A549 (cell line): Measurements from ENCODE around the gene PKP2. TPM values are rescaled to one million over a fixed set of nuclear protein-coding genes. Genes with fewer than 3 reads are reported as not detected.

Experiments
- ATAC-seq, 2 experiments: fragments of 200-7000 bp in 1 of 2; fragments of >200 bp in 1 of 2; cut with Nextera tagmentation in 1 of 2; cut with Tn5 transposase in 1 of 2; 3 replicates each; pipeline versions ENCODE4 v1.8.0 to v1.9.1; 2018 to 2020; ENCODE audit warnings: mild to moderate bottlenecking in 1 of 2, moderate library complexity in 1 of 2
- CTCF ChIA-PET: fragments of 300-600 bp; sonication (Branson Sonifier 250); formaldehyde crosslinking; extraction: SDS; loops from one replicate; lab custom pipeline; 2021; ENCODE audit warnings: antibody characterized with exemption, inconsistent platforms; lab: Yijun Ruan, JAX
- POLR2A ChIA-PET: fragments of 350-600 bp; formaldehyde crosslinking; extraction: SDS; loops from one replicate; lab custom pipeline; 2021; ENCODE audit warnings: antibody characterized with exemption, inconsistent platforms; lab: Yijun Ruan, JAX
- DNase-seq, 2 experiments: peaks; one replicate each; pipeline versions ENCODE4 v3.0.0 to v3.0.0-alpha.2; 2011 to 2016; ENCODE audit warnings: low read depth in 1 of 2, low spot score in 1 of 2
- FAIRE-seq: peaks from 2 replicates; lab custom pipeline; 2011; peaks lifted over from hg19 to GRCh38; lab: Jason Lieb, UNC
- H3K27ac ChIP-seq, 2 experiments: fragments of >200 bp; sonication (Bioruptor Twin); formaldehyde crosslinking; 3 replicates each; pipeline ENCODE4 v1.5.1; 2016 to 2017
- H3K4me1 ChIP-seq: fragments of >200 bp; sonication (Bioruptor Twin); formaldehyde crosslinking; 3 replicates; pipeline ENCODE4 v1.6.1; 2016
- H3K4me2 ChIP-seq: fragments of >200 bp; sonication (Bioruptor Twin); formaldehyde crosslinking; 3 replicates; pipeline ENCODE4 v1.6.1; 2016
- H3K4me3 ChIP-seq: fragments of >200 bp; sonication (Bioruptor Twin); formaldehyde crosslinking; 3 replicates; pipeline ENCODE4 v1.5.1; 2016
- H3K9me3 ChIP-seq: fragments of >200 bp; sonication (Bioruptor Twin); formaldehyde crosslinking; 3 replicates; pipeline ENCODE4 v1.6.1; 2016
- CBX2 ChIP-seq: fragments of 200-600 bp; sonication (generic); IDR thresholded peaks from 2 replicates; pipeline ENCODE4 v1.6.1; 2016; ENCODE audit warnings: low read depth, mild to moderate bottlenecking, borderline replicate concordance
- EHMT2 ChIP-seq: fragments of 200-600 bp; sonication (generic); IDR thresholded peaks from 2 replicates; pipeline ENCODE4 v1.6.1; 2016; ENCODE audit warnings: antibody characterized with exemption, low read depth, mild to moderate bottlenecking, moderate library complexity
- FOSL2 ChIP-seq, 2 experiments: fragments of 450-650 bp in 1 of 2; fragments of >200 bp in 1 of 2; sonication (Bioruptor Twin) in 1 of 2; formaldehyde crosslinking; IDR thresholded peaks; 2 replicates each; pipeline versions ENCODE4 v1.5.0 to v1.6.1; 2016 to 2020; ENCODE audit warnings: mild to moderate bottlenecking in 1 of 2, moderate library complexity in 1 of 2
- FOXS1 ChIP-seq: fragments of 250-450 bp; sonication (Bioruptor Pico); IDR thresholded peaks from 2 replicates; pipeline ENCODE4 v1.5.0; 2020; ENCODE audit warnings: mild to moderate bottlenecking, moderate library complexity
- GATA3 ChIP-seq: IDR thresholded peaks from 2 replicates; pipeline ENCODE4 v1.6.1; 2012; ENCODE audit warnings: borderline replicate concordance
- JUNB ChIP-seq: fragments of >200 bp; sonication (Bioruptor Twin); formaldehyde crosslinking; IDR thresholded peaks from 2 replicates; pipeline ENCODE4 v1.6.1; 2016
- MAFK ChIP-seq: fragments of 450-650 bp; IDR thresholded peaks from 2 replicates; pipeline ENCODE4 v1.6.1; 2014; ENCODE audit not compliant: partially characterized antibody
- RAD21 ChIP-seq, 2 experiments: fragments of >200 bp in 1 of 2; sonication (Bioruptor Twin) in 1 of 2; formaldehyde crosslinking in 1 of 2; IDR thresholded peaks in 1 of 2; conservative IDR thresholded peaks in 1 of 2; 2 replicates in 1 of 2; 3 replicates in 1 of 2; pipeline ENCODE4 v1.6.1; 2012 to 2018; ENCODE audit warnings: inconsistent platforms in 1 of 2
- RCOR1 ChIP-seq: fragments of 150-350 bp; IDR thresholded peaks from 2 replicates; pipeline ENCODE4 v1.6.1; 2014; ENCODE audit warnings: antibody characterized with exemption, low read length, low read depth
- RFX5 ChIP-seq: fragments of 450-650 bp; IDR thresholded peaks from 2 replicates; pipeline ENCODE4 v1.7.1; 2014; ENCODE audit warnings: antibody characterized with exemption, mild to moderate bottlenecking, moderate library complexity
- RNF2 ChIP-seq: fragments of 200-600 bp; sonication (generic); IDR thresholded peaks from 2 replicates; pipeline ENCODE4 v1.6.1; 2016; ENCODE audit warnings: low read depth, mild to moderate bottlenecking, antibody characterized with exemption, moderate library complexity, borderline replicate concordance
- SREBF2 ChIP-seq: fragments of 450-650 bp; IDR thresholded peaks from 2 replicates; pipeline ENCODE4 v1.6.1; 2014; ENCODE audit warnings: mild to moderate bottlenecking, moderate library complexity
- ZC3H11A ChIP-seq: fragments of 450-650 bp; IDR thresholded peaks from 2 replicates; pipeline ENCODE4 v1.6.1; 2014; ENCODE audit warnings: antibody characterized with exemption, mild to moderate bottlenecking
- ZNF302 ChIP-seq: fragments of 250-450 bp; sonication (Bioruptor Pico); IDR thresholded peaks from 2 replicates; pipeline ENCODE4 v1.9.0; 2021; ENCODE audit warnings: inconsistent platforms, mild to moderate bottlenecking, moderate library complexity
- ZSCAN20 ChIP-seq: fragments of 250-450 bp; sonication (Bioruptor Pico); IDR thresholded peaks from 2 replicates; pipeline ENCODE4 v1.8.0; 2022; ENCODE audit warnings: mild to moderate bottlenecking, moderate library complexity
- WGBS: methylation state at CpG from one replicate; pipeline ENCODE4 v1.1.6; 2017; ENCODE audit errors: missing lambda C conversion rate; 5-methylcytosine and 5-hydroxymethylcytosine counted together
- polyA plus RNA-seq, 4 experiments: library from polyadenylated mRNA; depleted of rRNA in 3 of 4; stranded (reverse); fragments of >200 nt; fragmentation: RNase III in 1 of 4; extraction: RNeasy Plus Mini Kit Qiagen cat#74134 plus additional on column Dnase treatment in 1 of 4; gene quantifications; 2 replicates in 3 of 4; 3 replicates in 1 of 4; pipeline ENCODE4 v1.2.3, GENCODE V29; 2011 to 2017
- TF ChIP-seq, protein P1 (sequence below): fragments of 450-650 bp; IDR thresholded peaks from 2 replicates; pipeline ENCODE4 v1.6.1; 2014; ENCODE audit warnings: antibody characterized with exemption
- TF ChIP-seq, protein P2 (sequence below): fragments of 200-600 bp; sonication (generic); IDR thresholded peaks from 2 replicates; pipeline ENCODE4 v1.6.1; 2016; ENCODE audit warnings: antibody characterized with exemption, mild to moderate bottlenecking, moderate library complexity
- TF ChIP-seq, protein P3 (sequence below): fragments of >200 bp; sonication (Bioruptor Twin); formaldehyde crosslinking; IDR thresholded peaks from 2 replicates; pipeline ENCODE4 v1.6.1; 2016
- TF ChIP-seq, protein P4 (sequence below): IDR thresholded peaks from 2 replicates; pipeline ENCODE4 v1.6.1; 2012
- TF ChIP-seq, protein P5 (sequence below): IDR thresholded peaks from 2 replicates; pipeline ENCODE4 v1.6.1; 2012; ENCODE audit warnings: low read depth, borderline replicate concordance
- TF ChIP-seq, protein P6 (sequence below): fragments of >200 bp; sonication (Bioruptor Twin); formaldehyde crosslinking; IDR thresholded peaks from 3 replicates; pipeline ENCODE4 v1.6.1; 2016

The PKP2 gene
- polyA plus RNA-seq, 2 of the 4 experiments (the other 2 are of a cell fraction), result 2.3 to 7.1 TPM

DNA sequence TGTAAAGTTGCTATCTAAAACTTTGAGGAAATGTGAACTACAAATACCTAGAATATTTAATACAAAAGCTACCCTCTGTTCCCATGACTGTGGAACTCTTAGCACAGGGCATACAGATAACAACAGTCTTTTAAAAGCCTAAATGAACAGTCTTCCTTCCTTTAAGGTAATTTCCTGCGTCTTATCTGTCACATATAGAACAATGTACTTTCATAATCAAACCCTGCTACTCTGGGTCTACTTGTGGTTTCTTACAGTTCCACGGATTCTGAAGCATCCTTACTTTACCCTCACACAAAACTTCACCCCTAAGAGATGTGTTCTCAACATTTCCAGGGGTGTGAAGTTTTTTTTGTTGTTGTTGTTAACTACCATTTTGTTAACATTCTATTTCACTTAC is 5.1 kb downstream of the PKP2 start:
- Histone ChIP-seq H3K4me1 (peaks cover 36% of the 10 kb centered on the region), H3K9me3 (no peaks in the 10 kb centered on the region), H3K4me2 (peak overlapping the region; percentile 63), H3K27ac (peak overlapping the region; percentile 16 to 70; a peak in 4 of 6 replicates)
- ChIA-PET POLR2A (no interaction called here), CTCF (no interaction called here)
- DNase-seq (no peak), ATAC-seq (no peak), FAIRE-seq (no peak)
- no peak for TF ChIP-seq ZSCAN20
- TF ChIP-seq ZC3H11A, result no peak
- TF ChIP-seq, protein P1, sequence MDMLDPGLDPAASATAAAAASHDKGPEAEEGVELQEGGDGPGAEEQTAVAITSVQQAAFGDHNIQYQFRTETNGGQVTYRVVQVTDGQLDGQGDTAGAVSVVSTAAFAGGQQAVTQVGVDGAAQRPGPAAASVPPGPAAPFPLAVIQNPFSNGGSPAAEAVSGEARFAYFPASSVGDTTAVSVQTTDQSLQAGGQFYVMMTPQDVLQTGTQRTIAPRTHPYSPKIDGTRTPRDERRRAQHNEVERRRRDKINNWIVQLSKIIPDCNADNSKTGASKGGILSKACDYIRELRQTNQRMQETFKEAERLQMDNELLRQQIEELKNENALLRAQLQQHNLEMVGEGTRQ, result no peak
- TF ChIP-seq, all 56 proteins: peak for 0
- H3K4me3 ChIP-seq, result no peak overlapping the region
- 69% methylated on average over 2 of the region's 2 CpGs for WGBS

DNA sequence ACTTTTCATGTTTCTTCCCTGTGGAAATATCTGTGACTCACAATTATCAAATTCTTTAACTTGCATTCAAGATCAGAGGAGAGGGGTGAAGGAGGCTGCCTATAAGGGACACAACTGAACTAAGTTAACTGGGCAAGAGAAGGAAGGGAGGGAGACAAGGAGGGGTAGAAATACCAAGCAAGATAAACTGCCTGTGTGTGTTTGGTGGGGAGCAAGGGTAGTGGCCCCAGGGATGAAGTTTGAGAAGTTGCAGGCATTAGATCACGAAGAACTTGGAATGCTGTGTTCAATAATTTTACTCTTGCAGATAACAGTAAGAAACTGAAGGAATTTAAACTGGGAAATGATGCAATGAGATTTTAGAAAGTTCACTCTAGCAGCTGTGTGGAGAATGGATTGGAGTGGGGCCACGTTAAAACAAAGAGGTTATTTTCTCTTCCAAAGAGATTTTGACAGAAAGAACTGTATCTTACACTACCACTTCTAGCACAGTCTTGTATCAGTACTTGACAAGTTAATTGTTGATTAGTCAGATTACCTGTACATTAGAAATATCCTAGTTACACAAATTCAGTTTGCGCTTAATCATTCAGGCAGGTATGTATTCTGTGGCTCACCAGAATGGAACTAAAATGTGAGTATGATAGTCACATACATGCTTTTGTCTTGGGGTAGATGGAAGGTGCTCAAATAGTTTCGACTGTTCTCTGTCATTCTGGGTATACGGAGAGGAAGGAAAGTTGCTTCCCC is 7.4 kb downstream of the PKP2 start:
- Histone ChIP-seq H3K27ac (no peak overlapping the region), H3K4me1 (peaks cover 30% of the 10 kb centered on the region), H3K9me3 (no peaks in the 10 kb centered on the region), H3K4me2 (no peak overlapping the region), H3K4me3 (no peak overlapping the region)
- WGBS, result 81% methylated on average over 5 of the region's 5 CpGs
- TF ChIP-seq FOXS1 (CRISPR knock-in tag), result no peak
- TF ChIP-seq RNF2, result no peak
- TF ChIP-seq, protein P2, sequence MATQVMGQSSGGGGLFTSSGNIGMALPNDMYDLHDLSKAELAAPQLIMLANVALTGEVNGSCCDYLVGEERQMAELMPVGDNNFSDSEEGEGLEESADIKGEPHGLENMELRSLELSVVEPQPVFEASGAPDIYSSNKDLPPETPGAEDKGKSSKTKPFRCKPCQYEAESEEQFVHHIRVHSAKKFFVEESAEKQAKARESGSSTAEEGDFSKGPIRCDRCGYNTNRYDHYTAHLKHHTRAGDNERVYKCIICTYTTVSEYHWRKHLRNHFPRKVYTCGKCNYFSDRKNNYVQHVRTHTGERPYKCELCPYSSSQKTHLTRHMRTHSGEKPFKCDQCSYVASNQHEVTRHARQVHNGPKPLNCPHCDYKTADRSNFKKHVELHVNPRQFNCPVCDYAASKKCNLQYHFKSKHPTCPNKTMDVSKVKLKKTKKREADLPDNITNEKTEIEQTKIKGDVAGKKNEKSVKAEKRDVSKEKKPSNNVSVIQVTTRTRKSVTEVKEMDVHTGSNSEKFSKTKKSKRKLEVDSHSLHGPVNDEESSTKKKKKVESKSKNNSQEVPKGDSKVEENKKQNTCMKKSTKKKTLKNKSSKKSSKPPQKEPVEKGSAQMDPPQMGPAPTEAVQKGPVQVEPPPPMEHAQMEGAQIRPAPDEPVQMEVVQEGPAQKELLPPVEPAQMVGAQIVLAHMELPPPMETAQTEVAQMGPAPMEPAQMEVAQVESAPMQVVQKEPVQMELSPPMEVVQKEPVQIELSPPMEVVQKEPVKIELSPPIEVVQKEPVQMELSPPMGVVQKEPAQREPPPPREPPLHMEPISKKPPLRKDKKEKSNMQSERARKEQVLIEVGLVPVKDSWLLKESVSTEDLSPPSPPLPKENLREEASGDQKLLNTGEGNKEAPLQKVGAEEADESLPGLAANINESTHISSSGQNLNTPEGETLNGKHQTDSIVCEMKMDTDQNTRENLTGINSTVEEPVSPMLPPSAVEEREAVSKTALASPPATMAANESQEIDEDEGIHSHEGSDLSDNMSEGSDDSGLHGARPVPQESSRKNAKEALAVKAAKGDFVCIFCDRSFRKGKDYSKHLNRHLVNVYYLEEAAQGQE, result no peak
- TF ChIP-seq ZNF302, result no peak
- TF ChIP-seq, protein P3, sequence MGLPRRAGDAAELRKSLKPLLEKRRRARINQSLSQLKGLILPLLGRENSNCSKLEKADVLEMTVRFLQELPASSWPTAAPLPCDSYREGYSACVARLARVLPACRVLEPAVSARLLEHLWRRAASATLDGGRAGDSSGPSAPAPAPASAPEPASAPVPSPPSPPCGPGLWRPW, result no peak
- no peak for TF ChIP-seq GATA3
- TF ChIP-seq, protein P4, sequence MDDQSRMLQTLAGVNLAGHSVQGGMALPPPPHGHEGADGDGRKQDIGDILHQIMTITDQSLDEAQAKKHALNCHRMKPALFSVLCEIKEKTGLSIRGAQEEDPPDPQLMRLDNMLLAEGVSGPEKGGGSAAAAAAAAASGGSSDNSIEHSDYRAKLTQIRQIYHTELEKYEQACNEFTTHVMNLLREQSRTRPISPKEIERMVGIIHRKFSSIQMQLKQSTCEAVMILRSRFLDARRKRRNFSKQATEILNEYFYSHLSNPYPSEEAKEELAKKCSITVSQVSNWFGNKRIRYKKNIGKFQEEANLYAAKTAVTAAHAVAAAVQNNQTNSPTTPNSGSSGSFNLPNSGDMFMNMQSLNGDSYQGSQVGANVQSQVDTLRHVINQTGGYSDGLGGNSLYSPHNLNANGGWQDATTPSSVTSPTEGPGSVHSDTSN, result no peak
- no peak for TF ChIP-seq CBX2
- no peak for TF ChIP-seq SREBF2
- TF ChIP-seq, protein P5, sequence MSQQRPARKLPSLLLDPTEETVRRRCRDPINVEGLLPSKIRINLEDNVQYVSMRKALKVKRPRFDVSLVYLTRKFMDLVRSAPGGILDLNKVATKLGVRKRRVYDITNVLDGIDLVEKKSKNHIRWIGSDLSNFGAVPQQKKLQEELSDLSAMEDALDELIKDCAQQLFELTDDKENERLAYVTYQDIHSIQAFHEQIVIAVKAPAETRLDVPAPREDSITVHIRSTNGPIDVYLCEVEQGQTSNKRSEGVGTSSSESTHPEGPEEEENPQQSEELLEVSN, result no peak
- TF ChIP-seq MAFK, result no peak
- no peak for TF ChIP-seq RFX5
- no peak for TF ChIP-seq RCOR1
- no peak for TF ChIP-seq EHMT2
- TF ChIP-seq JUNB, result no peak
- TF ChIP-seq RAD21 (conservative IDR thresholded peaks at IDR 0.05 in 1 of 2, IDR thresholded peaks at IDR 0.05 in 1 of 2), result no peak
- TF ChIP-seq, protein P6, sequence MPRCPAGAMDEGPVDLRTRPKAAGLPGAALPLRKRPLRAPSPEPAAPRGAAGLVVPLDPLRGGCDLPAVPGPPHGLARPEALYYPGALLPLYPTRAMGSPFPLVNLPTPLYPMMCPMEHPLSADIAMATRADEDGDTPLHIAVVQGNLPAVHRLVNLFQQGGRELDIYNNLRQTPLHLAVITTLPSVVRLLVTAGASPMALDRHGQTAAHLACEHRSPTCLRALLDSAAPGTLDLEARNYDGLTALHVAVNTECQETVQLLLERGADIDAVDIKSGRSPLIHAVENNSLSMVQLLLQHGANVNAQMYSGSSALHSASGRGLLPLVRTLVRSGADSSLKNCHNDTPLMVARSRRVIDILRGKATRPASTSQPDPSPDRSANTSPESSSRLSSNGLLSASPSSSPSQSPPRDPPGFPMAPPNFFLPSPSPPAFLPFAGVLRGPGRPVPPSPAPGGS, result no peak
- no peak for TF ChIP-seq FOSL2 (IDR thresholded peaks at IDR 0.05)
- TF ChIP-seq FOSL2 (CRISPR knock-in tag; IDR thresholded peaks at IDR 0.05), result no peak
- TF ChIP-seq ZSCAN20, result no peak
- no peak for FAIRE-seq
- ATAC-seq, result no peak
- ChIA-PET POLR2A (no interaction called here), CTCF (no interaction called here)
- no peak for DNase-seq
